HepG2 (cell line): ENCODE measurements around the gene PGS1. TPM values are rescaled to one million over a fixed set of nuclear protein-coding genes. Genes with fewer than 3 reads are reported as not detected.

Source experiments
- AGO2 ChIP-seq: fragments of 200-400 bp; formaldehyde crosslinking; optimal IDR thresholded peaks from 2 replicates; pipeline ENCODE3; 2017; ENCODE audit warnings: mild to moderate bottlenecking, low read depth, low read length, moderate library complexity
- CBFB ChIP-seq: sonication (generic); formaldehyde crosslinking; IDR thresholded peaks from 2 replicates; pipeline ENCODE4 v1.4.0; 2020; ENCODE audit warnings: missing genetic modification reagents
- ETV5 ChIP-seq: IDR thresholded peaks from 2 replicates; pipeline ENCODE4 v1.6.1; 2018; ENCODE audit warnings: missing biosample characterization, missing genetic modification reagents, inconsistent platforms, borderline replicate concordance
- GZF1 ChIP-seq: sonication (generic); formaldehyde crosslinking; IDR thresholded peaks from 2 replicates; pipeline ENCODE4 v1.5.1; 2020; ENCODE audit warnings: mild to moderate bottlenecking, missing genetic modification reagents
- HMG20A ChIP-seq: IDR thresholded peaks from 2 replicates; pipeline ENCODE4 v1.6.1; 2016; ENCODE audit warnings: borderline replicate concordance
- KMT2A ChIP-seq: sonication (generic); formaldehyde crosslinking; IDR thresholded peaks from 2 replicates; pipeline ENCODE4 v1.4.0; 2020; ENCODE audit warnings: missing genetic modification reagents
- NFYB ChIP-seq: sonication (generic); formaldehyde crosslinking; IDR thresholded peaks from 2 replicates; pipeline ENCODE4 v1.4.0; 2020; ENCODE audit warnings: missing genetic modification reagents
- NR1H2 ChIP-seq: sonication (generic); formaldehyde crosslinking; IDR thresholded peaks from 2 replicates; pipeline ENCODE4 v1.8.1; 2022; ENCODE audit warnings: low read depth, missing genetic modification reagents, borderline replicate concordance
- NR2F6 ChIP-seq, 2 experiments: IDR thresholded peaks; 2 replicates each; pipeline ENCODE4 v1.6.1; 2016; ENCODE audit warnings: antibody characterized with exemption in 1 of 2, mild to moderate bottlenecking in 1 of 2
- NRL ChIP-seq: sonication (generic); formaldehyde crosslinking; IDR thresholded peaks from 2 replicates; pipeline ENCODE4 v1.5.0; 2020; ENCODE audit warnings: missing genetic modification reagents, mild to moderate bottlenecking, moderate library complexity, borderline replicate concordance
- PHF20 ChIP-seq: sonication (generic); formaldehyde crosslinking; IDR thresholded peaks from 2 replicates; pipeline ENCODE4 v1.5.0; 2020; ENCODE audit warnings: mild to moderate bottlenecking, missing genetic modification reagents
- SAP130 ChIP-seq: IDR thresholded peaks from 2 replicates; pipeline ENCODE4 v1.6.1; 2016; ENCODE audit warnings: low read depth
- TGIF2 ChIP-seq: IDR thresholded peaks from 2 replicates; pipeline ENCODE4 v1.6.1; 2016; ENCODE audit warnings: control low read depth, missing compliant biosample characterization
- ZNF367 ChIP-seq: sonication (generic); formaldehyde crosslinking; IDR thresholded peaks from 2 replicates; pipeline ENCODE4 v1.4.0; 2020; ENCODE audit warnings: missing genetic modification reagents, borderline replicate concordance
- ZNF598 ChIP-seq: sonication (generic); formaldehyde crosslinking; IDR thresholded peaks from 2 replicates; pipeline ENCODE4 v1.5.1; 2020; ENCODE audit warnings: mild to moderate bottlenecking, missing genetic modification reagents, borderline replicate concordance
- ZNF616 ChIP-seq: sonication (generic); formaldehyde crosslinking; IDR thresholded peaks from 2 replicates; pipeline ENCODE4 v1.5.0; 2020; ENCODE audit warnings: low read depth, mild to moderate bottlenecking, missing genetic modification reagents
- ZNF713 ChIP-seq: sonication (generic); formaldehyde crosslinking; IDR thresholded peaks from 2 replicates; pipeline ENCODE4 v1.4.0; 2020; ENCODE audit warnings: mild to moderate bottlenecking, missing genetic modification reagents
- ZSCAN31 ChIP-seq: sonication (generic); formaldehyde crosslinking; IDR thresholded peaks from 2 replicates; pipeline ENCODE4 v1.5.0; 2020; ENCODE audit warnings: low read depth, mild to moderate bottlenecking, missing genetic modification reagents
- polyA plus RNA-seq, 8 experiments: library from polyadenylated mRNA; depleted of rRNA in 3 of 8; stranded (reverse) in 7 of 8; unstranded in 1 of 8; fragments of >200 nt; fragmentation: Illumina TruSeq in 4 of 8; extraction: Trizol in 4 of 8; gene quantifications; 2 replicates each; pipeline versions ENCODE4 v1.2.1 to v1.2.3, GENCODE V29; 2011 to 2016; ENCODE audit warnings: low read depth in 4 of 8, missing spikeins in 1 of 8, mixed read lengths in 1 of 8; ENCODE audit not compliant: insufficient read depth in 1 of 8
- total RNA-seq, 5 experiments: library from RNA; depleted of rRNA; stranded (reverse); fragments of >200 nt; fragmentation: Illumina TruSeq; extraction: Trizol; gene quantifications; 2 replicates each; pipeline ENCODE4 v1.2.3, GENCODE V29; 2016; ENCODE audit warnings: low read depth in 1 of 5
- TF ChIP-seq, protein P1 (sequence below): sonication (generic); formaldehyde crosslinking; conservative IDR thresholded peaks from 2 replicates; pipeline ENCODE4 v1.5.0; 2020; ENCODE audit warnings: missing genetic modification reagents
- TF ChIP-seq, protein P2 (sequence below): sonication (generic); formaldehyde crosslinking; IDR thresholded peaks from 2 replicates; pipeline ENCODE4 v1.4.0; 2020; ENCODE audit warnings: mild to moderate bottlenecking, missing genetic modification reagents, borderline replicate concordance
- TF ChIP-seq, protein P3 (sequence below): sonication (generic); formaldehyde crosslinking; IDR thresholded peaks from 2 replicates; pipeline ENCODE4 v1.4.0; 2020; ENCODE audit warnings: mild to moderate bottlenecking, low read depth, missing genetic modification reagents
- TF ChIP-seq, protein P4 (sequence below): IDR thresholded peaks from 2 replicates; pipeline ENCODE4 v1.6.1; 2016; ENCODE audit warnings: low read depth

Gene PGS1
- total and polyA plus RNA-seq, 2 of the 13 experiments (the other 11 are each of a cell fraction or from before 2014, with no cell fraction given), result 25.9 to 31.5 TPM

DNA sequence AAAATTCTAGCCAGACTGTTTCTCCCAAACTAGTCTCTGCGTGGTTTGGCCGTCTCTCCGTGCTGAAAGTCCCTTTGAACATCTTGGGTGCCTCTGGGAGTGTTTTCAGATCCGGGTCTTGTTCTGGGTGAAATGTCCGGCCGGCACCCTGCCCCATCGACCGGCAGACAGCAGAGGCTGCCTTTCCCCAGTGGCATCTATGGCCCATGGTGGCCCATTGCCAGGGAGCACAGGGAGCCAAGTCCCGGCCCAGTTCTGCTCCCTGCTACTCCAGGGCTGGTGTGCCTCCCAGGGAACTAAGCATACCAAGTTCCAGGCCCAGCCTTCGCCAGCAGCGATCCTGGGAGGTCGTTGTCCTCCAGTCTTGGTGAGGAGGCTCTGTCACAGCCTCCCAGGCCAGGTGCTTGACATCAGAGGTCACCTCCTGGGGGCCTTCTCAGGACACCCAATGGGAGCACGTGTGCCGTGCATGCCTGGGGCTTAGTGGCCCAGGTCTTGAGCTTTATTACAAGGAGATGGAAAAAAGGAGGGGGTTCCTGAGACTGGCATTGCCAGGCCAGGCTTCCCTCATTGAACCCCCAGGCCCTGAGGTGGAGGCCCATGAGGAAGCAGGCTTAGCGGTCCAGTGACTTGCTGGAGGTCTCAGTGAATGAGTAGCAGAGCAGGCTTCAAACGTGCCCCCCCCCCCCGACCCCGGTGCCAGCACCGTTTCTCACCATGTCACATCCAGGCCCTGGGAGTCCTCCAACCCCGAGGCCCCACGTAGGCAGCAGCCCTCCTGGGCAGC is 54.0 kb downstream of the PGS1 start (continued):
- no peak for TF ChIP-seq NR2F6 (IDR thresholded peaks at IDR 0.05)
- no peak; the same call in 1 of the 2 replicates for TF ChIP-seq NR2F6 (CRISPR knock-in tag; IDR thresholded peaks at IDR 0.05)
- no peak for TF ChIP-seq ZNF367
- no peak for TF ChIP-seq KMT2A (CRISPR knock-in tag)
- TF ChIP-seq PHF20 (CRISPR knock-in tag), result no peak
- TF ChIP-seq ZNF713 (CRISPR knock-in tag), result 0 out of 2 replicates have a peak, but pooled peaks have one; percentile 78
- peak; percentile 72 for TF ChIP-seq AGO2
- TF ChIP-seq, protein P1, sequence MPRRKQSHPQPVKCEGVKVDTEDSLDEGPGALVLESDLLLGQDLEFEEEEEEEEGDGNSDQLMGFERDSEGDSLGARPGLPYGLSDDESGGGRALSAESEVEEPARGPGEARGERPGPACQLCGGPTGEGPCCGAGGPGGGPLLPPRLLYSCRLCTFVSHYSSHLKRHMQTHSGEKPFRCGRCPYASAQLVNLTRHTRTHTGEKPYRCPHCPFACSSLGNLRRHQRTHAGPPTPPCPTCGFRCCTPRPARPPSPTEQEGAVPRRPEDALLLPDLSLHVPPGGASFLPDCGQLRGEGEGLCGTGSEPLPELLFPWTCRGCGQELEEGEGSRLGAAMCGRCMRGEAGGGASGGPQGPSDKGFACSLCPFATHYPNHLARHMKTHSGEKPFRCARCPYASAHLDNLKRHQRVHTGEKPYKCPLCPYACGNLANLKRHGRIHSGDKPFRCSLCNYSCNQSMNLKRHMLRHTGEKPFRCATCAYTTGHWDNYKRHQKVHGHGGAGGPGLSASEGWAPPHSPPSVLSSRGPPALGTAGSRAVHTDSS, result no peak
- TF ChIP-seq ZNF598, result peak; percentile 83; the same call in 1 of the 2 replicates
- no peak for TF ChIP-seq HMG20A
- TF ChIP-seq, protein P2, sequence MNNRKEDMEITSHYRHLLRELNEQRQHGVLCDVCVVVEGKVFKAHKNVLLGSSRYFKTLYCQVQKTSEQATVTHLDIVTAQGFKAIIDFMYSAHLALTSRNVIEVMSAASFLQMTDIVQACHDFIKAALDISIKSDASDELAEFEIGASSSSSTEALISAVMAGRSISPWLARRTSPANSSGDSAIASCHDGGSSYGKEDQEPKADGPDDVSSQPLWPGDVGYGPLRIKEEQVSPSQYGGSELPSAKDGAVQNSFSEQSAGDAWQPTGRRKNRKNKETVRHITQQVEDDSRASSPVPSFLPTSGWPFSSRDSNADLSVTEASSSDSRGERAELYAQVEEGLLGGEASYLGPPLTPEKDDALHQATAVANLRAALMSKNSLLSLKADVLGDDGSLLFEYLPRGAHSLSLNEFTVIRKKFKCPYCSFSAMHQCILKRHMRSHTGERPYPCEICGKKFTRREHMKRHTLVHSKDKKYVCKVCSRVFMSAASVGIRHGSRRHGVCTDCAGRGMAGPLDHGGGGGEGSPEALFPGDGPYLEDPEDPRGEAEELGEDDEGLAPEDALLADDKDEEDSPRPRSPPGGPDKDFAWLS (CRISPR knock-in tag), result no peak
- peak; percentile 55; the same call in 1 of the 2 replicates for TF ChIP-seq NFYB (CRISPR knock-in tag)
- peak; percentile 19; the same call in 1 of the 2 replicates for TF ChIP-seq ZNF616 (CRISPR knock-in tag)
- 0 out of 2 replicates have a peak, but pooled peaks have one; percentile 2 for TF ChIP-seq SAP130 (CRISPR knock-in tag)
- TF ChIP-seq, protein P3, sequence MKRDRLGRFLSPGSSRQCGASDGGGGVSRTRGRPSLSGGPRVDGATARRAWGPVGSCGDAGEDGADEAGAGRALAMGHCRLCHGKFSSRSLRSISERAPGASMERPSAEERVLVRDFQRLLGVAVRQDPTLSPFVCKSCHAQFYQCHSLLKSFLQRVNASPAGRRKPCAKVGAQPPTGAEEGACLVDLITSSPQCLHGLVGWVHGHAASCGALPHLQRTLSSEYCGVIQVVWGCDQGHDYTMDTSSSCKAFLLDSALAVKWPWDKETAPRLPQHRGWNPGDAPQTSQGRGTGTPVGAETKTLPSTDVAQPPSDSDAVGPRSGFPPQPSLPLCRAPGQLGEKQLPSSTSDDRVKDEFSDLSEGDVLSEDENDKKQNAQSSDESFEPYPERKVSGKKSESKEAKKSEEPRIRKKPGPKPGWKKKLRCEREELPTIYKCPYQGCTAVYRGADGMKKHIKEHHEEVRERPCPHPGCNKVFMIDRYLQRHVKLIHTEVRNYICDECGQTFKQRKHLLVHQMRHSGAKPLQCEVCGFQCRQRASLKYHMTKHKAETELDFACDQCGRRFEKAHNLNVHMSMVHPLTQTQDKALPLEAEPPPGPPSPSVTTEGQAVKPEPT, result no peak
- TF ChIP-seq NRL, result no peak; the same call in 1 of the 2 replicates
- TF ChIP-seq CBFB, result no peak
- no peak for TF ChIP-seq ZSCAN31
- TF ChIP-seq ETV5 (CRISPR knock-in tag), result no peak
- TF ChIP-seq GZF1 (CRISPR knock-in tag), result 0 out of 2 replicates have a peak, but pooled peaks have one; percentile 31
- no peak for TF ChIP-seq TGIF2
- TF ChIP-seq, protein P4, sequence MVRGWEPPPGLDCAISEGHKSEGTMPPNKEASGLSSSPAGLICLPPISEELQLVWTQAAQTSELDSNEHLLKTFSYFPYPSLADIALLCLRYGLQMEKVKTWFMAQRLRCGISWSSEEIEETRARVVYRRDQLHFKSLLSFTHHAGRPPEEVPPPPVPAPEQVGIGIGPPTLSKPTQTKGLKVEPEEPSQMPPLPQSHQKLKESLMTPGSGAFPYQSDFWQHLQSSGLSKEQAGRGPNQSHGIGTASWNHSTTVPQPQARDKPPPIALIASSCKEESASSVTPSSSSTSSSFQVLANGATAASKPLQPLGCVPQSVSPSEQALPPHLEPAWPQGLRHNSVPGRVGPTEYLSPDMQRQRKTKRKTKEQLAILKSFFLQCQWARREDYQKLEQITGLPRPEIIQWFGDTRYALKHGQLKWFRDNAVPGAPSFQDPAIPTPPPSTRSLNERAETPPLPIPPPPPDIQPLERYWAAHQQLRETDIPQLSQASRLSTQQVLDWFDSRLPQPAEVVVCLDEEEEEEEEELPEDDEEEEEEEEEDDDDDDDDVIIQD, result no peak
- no peak for TF ChIP-seq NR1H2 (CRISPR knock-in tag)
